PC-9 (cell line): ENCODE results near the gene ECI1. TPM values are rescaled to one million over a fixed set of nuclear protein-coding genes. Genes with fewer than 3 reads are reported as not detected.

Experiments used
- BruUV-seq: library from RNA; stranded (reverse); fragments of 400-500 nt; replicated peaks from 2 replicates; lab custom pipeline; 2021; lab: Mats Ljungman, UMichigan
- CTCF ChIA-PET: fragments of 300-600 bp; sonication (Branson Sonifier 250); formaldehyde crosslinking; loops from one replicate; lab custom pipeline; 2022; ENCODE audit warnings: antibody characterized with exemption; lab: Charles Lee
- POLR2A ChIA-PET: fragments of 300-600 bp; sonication (Branson Sonifier 250); formaldehyde crosslinking; loops from one replicate; lab custom pipeline; 2022; ENCODE audit warnings: antibody characterized with exemption; ENCODE audit not compliant: unreplicated experiment; lab: Charles Lee
- DNase-seq, 2 experiments: peaks; one replicate each; pipeline versions ENCODE4 v3.0.0 to v3.0.0-alpha.2; 2015 to 2022; ENCODE audit warnings: mixed read lengths in 1 of 2
- H2AFZ ChIP-seq: fragments of 200-600 bp; sonication (generic); 2 replicates; pipeline ENCODE4 v1.8.1; 2017; ENCODE audit warnings: antibody characterized with exemption
- H3F3A ChIP-seq: fragments of 200-600 bp; sonication (generic); 2 replicates; pipeline ENCODE4 v1.8.1; 2017; ENCODE audit warnings: antibody characterized with exemption, mild to moderate bottlenecking, low read depth; ENCODE audit not compliant: insufficient read depth
- H3K27ac ChIP-seq: fragments of 200-600 bp; sonication (generic); 2 replicates; pipeline ENCODE4 v1.6.1; 2016; ENCODE audit warnings: mixed run types
- H3K27me3 ChIP-seq: fragments of 200-600 bp; sonication (generic); 2 replicates; pipeline ENCODE4 v1.6.1; 2016; ENCODE audit warnings: low read depth, mixed run types; ENCODE audit not compliant: insufficient read depth
- H3K36me3 ChIP-seq: fragments of 200-600 bp; sonication (generic); 2 replicates; pipeline ENCODE4 v1.6.1; 2016; ENCODE audit warnings: low read depth, mixed run types
- H3K4me1 ChIP-seq: fragments of 200-600 bp; sonication (generic); replicated peaks from 2 replicates; pipeline ENCODE4 v1.6.1; 2016; ENCODE audit warnings: mixed run types; ENCODE audit not compliant: insufficient read depth
- H3K4me2 ChIP-seq: fragments of 200-600 bp; sonication (generic); 2 replicates; pipeline ENCODE4 v1.6.1; 2017; ENCODE audit warnings: mixed run types
- H3K4me3 ChIP-seq: fragments of 200-600 bp; sonication (generic); 2 replicates; pipeline ENCODE4 v1.6.1; 2016; ENCODE audit warnings: mixed run types
- H3K79me2 ChIP-seq: fragments of 200-600 bp; sonication (generic); 2 replicates; pipeline ENCODE4 v1.6.1; 2017; ENCODE audit warnings: low read depth, mixed run types
- H3K9me2 ChIP-seq: fragments of 200-600 bp; sonication (generic); 2 replicates; pipeline ENCODE4 v1.8.1; 2017; ENCODE audit warnings: mild to moderate bottlenecking; ENCODE audit not compliant: insufficient read depth
- H3K9me3 ChIP-seq: fragments of 200-600 bp; sonication (generic); 2 replicates; pipeline ENCODE4 v1.8.1; 2016; ENCODE audit warnings: low read depth; ENCODE audit not compliant: insufficient read depth
- H4K20me1 ChIP-seq: fragments of 200-600 bp; sonication (generic); 2 replicates; pipeline ENCODE4 v1.8.1; 2017; ENCODE audit not compliant: insufficient read depth
- CTCF ChIP-seq: fragments of 200-600 bp; sonication (generic); conservative IDR thresholded peaks from 2 replicates; pipeline ENCODE4 v1.6.1; 2017; ENCODE audit warnings: mixed run types, antibody characterized with exemption, mild to moderate bottlenecking, moderate library complexity
- EZH2 ChIP-seq: fragments of 200-600 bp; sonication (generic); IDR thresholded peaks from 2 replicates; pipeline ENCODE4 v1.8.0; 2017; ENCODE audit warnings: antibody characterized with exemption, low read depth
- intact Hi-C: fragments of 100-400 bp; cut with micrococcal nuclease; formaldehyde crosslinking; loops from one replicate; pipeline ENCODE4 v1.10.0; 2022; ENCODE audit not compliant: unreplicated experiment
- total RNA-seq: library from RNA; stranded (reverse); gene quantifications from 2 replicates; pipeline ENCODE4 v1.2.3, GENCODE V29; 2021

ECI1 gene
- total RNA-seq, 1 experiment from 2014 or later: 131 TPM

DNA sequence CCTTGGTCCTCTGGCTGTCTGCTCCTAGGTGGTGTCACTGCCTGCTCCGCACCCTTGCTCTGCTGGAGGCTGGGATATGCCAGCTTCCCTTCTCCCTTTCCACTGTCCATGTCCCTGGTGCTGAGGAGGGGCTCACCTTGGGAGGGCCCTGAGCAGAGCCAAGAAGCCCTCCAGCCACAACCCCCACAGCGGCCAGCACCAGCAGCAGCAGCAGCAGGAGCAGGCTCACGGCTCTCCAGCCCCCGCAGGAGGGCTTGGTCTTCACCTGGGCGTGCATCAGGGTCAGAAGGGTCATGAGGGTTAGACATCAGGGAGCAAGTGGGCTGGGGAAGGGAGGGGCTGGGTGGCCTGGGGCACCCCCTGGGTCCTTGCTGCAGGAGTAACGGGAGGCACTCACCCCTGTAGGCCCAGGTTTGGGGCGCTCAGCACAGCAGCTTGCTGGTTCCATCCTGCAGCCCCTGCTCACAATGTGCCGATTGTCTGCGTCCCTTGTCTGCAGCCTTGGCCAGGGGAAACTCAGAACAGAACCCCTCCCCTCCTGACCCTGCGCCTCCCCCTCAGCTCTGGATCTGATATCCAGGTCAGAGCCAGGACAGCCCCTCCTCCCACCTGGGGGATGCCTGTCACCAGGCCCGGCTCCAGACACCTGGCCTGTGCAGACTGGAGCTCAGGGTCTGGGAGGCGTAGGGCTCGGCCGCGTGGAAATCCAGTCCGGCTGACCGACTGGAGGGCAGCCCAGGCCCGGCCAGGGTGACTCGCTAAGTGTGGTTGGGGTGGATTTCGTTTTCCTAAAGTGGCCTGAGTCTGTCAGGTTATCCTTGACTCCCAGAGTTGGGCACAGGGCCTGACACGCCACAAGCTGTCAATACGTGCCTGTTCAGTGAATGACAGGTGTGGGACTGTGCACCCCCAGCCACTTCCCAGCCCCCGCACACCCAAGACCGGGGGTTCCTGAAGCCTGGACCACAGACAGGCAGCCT lies 40.7 kb downstream of the ECI1 start, which contains the start of gene BRICD5:
TSS of gene BRICD5 (minus strand) at position 478 of the 980 bp plus-strand sequence. CDS start at position 448, 30 bp downstream.
- intact Hi-C loops: loop anchor here (5.0 kb wide), 1 partner anchor 42 kb away; the partner anchor contains the start of gene ECI1
- POLR2A ChIA-PET: no interaction called here

DNA sequence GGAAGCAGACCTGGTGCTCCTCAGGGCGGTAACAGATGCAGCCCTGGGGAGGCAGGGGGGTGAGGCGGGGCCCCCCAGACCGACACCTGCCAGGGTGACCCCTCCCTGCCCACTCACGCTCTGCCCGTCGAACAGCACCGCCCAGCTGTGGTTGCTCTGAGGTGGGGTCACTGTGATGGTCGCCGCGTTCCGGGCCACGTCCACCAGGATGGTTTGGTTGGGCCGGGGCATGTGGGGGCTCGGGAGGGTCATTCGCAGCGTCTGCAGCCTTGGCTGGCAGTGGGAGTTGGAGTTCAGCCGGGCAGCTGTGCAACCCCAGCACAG lies 41.4 kb downstream of the ECI1 start:
- TF ChIP-seq EZH2 (no peak), CTCF (no peak)
- intact Hi-C loops: loop anchor here (5.0 kb wide), 1 partner anchor 42 kb away; the partner anchor contains the start of gene ECI1
- Histone ChIP-seq H3K27me3 (no peaks in the 10 kb centered on the region), H3K9me2 (no peaks in the 10 kb centered on the region), H2AFZ (no peak overlapping the region), H3K27ac (no peak overlapping the region), H4K20me1 (peaks cover 19% of the 10 kb centered on the region; the same call in 1 of the 2 replicates), H3K4me1 (peaks cover 29% of the 10 kb centered on the region), H3K4me2 (no peak overlapping the region), H3K79me2 (peaks cover 34% of the 10 kb centered on the region), H3K36me3 (0 out of 2 replicates have a peak, but pooled peaks cover 6% of the 10 kb centered on the region), H3K9me3 (no peaks in the 10 kb centered on the region), H3F3A (peaks cover 36% of the 10 kb centered on the region; the same call in 1 of the 2 replicates), H3K4me3 (no peak overlapping the region)
- no peak for DNase-seq
- BruUV-seq: no TSS peak
- POLR2A ChIA-PET: no interaction called here
- CTCF ChIA-PET: no interaction called here

More for the DNA sequence above, 40.7 kb downstream of the ECI1 start, which contains the start of gene BRICD5:
- Histone ChIP-seq H3K9me3 (no peaks in the 10 kb centered on the region), H3K27me3 (no peaks in the 10 kb centered on the region), H2AFZ (no peak within 1 kb of the TSS), H3F3A (peaks cover 39% of the 10 kb centered on the region), H4K20me1 (peaks cover 19% of the 10 kb centered on the region; the same call in 1 of the 2 replicates), H3K27ac (no peak within 1 kb of the TSS), H3K4me3 (no peak within 1 kb of the TSS), H3K9me2 (no peaks in the 10 kb centered on the region), H3K4me1 (peaks cover 29% of the 10 kb centered on the region), H3K36me3 (0 out of 2 replicates have a peak, but pooled peaks cover 6% of the 10 kb centered on the region), H3K79me2 (peaks cover 34% of the 10 kb centered on the region), H3K4me2 (peak within 1 kb of the TSS; percentile 99; the same call in 1 of the 2 replicates)
- no TSS peak for BruUV-seq
- CTCF ChIA-PET: no interaction called here
- no peak for TF ChIP-seq EZH2
- no peak for TF ChIP-seq CTCF
- DNase-seq: no peak

DNA sequence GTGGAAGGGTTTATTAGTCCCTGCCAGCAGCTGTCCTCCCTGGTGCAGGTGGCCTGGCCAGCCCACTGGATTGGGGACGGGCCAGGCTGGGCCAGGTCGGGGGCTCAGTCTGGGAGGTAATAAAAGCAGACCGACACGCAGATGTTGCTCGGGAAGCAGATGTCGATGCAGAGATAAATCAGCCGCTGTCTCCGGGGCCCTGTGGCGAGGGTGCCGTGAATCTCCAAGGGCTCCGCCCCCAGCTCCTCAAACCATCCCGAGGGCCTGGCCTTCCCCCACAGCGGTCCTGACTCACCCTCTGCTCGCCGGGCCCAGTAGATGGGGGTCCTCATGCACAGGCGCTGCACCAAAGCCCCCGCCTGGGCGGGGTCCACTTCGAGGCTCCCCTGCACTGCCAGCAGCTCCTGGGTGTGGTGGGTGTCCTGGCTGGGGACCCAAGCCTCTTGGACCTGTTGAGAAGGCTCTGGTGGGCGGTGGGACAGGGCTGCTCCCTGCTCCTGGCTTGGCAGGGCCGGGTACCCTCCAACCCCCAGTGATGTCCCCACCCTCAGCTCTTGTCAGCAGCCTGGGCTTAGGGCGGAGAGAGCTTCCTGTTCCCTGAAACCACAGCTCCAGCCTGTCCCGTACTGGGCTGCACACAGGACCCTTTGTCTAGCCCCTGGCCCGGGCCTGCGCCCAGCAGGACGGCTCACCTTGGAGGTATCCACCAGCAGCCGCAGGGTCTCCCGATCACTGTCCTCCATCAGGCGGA lies 42.0 kb downstream of the ECI1 start:
- H3K4me1 ChIP-seq: peaks cover 34% of the 10 kb centered on the region
- H3K27me3 ChIP-seq: no peaks in the 10 kb centered on the region
- TF ChIP-seq CTCF: no peak
- no peak for TF ChIP-seq EZH2
- POLR2A ChIA-PET: interaction anchor here (0.6 kb wide), 1 partner anchor 1691 kb away, joined by 4 read pairs; no protein-coding TSS in a partner anchor
- no peak overlapping the region for H3K27ac ChIP-seq
- no peak overlapping the region for H3K4me2 ChIP-seq
- no peak overlapping the region for H3K4me3 ChIP-seq
- intact Hi-C loops: loop anchor here (5.0 kb wide), 1 partner anchor 43 kb away; the partner anchor contains the start of gene ECI1
- H2AFZ ChIP-seq: no peak overlapping the region
- peaks cover 36% of the 10 kb centered on the region; the same call in 1 of the 2 replicates for H3F3A ChIP-seq
- no peak for DNase-seq
- H3K9me3 ChIP-seq: no peaks in the 10 kb centered on the region
- H4K20me1 ChIP-seq: peaks cover 19% of the 10 kb centered on the region; the same call in 1 of the 2 replicates
- peaks cover 34% of the 10 kb centered on the region for H3K79me2 ChIP-seq
- no TSS peak for BruUV-seq
- CTCF ChIA-PET: interaction anchor here (0.6 kb wide), 1 partner anchor 265 kb away, joined by 3 read pairs; no protein-coding TSS in a partner anchor
- 0 out of 2 replicates have a peak, but pooled peaks cover 6% of the 10 kb centered on the region for H3K36me3 ChIP-seq
- H3K9me2 ChIP-seq: no peaks in the 10 kb centered on the region
